ENCODE data around the gene ZMIZ1.
A peak's percentile ranks its signal among the peaks of the same experiment; 100 is the strongest.

Gene ZMIZ1, protein sequence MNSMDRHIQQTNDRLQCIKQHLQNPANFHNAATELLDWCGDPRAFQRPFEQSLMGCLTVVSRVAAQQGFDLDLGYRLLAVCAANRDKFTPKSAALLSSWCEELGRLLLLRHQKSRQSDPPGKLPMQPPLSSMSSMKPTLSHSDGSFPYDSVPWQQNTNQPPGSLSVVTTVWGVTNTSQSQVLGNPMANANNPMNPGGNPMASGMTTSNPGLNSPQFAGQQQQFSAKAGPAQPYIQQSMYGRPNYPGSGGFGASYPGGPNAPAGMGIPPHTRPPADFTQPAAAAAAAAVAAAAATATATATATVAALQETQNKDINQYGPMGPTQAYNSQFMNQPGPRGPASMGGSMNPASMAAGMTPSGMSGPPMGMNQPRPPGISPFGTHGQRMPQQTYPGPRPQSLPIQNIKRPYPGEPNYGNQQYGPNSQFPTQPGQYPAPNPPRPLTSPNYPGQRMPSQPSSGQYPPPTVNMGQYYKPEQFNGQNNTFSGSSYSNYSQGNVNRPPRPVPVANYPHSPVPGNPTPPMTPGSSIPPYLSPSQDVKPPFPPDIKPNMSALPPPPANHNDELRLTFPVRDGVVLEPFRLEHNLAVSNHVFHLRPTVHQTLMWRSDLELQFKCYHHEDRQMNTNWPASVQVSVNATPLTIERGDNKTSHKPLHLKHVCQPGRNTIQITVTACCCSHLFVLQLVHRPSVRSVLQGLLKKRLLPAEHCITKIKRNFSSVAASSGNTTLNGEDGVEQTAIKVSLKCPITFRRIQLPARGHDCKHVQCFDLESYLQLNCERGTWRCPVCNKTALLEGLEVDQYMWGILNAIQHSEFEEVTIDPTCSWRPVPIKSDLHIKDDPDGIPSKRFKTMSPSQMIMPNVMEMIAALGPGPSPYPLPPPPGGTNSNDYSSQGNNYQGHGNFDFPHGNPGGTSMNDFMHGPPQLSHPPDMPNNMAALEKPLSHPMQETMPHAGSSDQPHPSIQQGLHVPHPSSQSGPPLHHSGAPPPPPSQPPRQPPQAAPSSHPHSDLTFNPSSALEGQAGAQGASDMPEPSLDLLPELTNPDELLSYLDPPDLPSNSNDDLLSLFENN

GRCh38 chr10:79068562-79069324 is at the start of gene ZMIZ1:
Gene ZMIZ1 (plus strand): TSS chr10:79068966. CDS start chr10:79201633, 132,667 bp downstream.
- peak; percentile 91 for DNase-seq (ENCODE audit: low spot score)

- no peak for DNase-seq (ENCODE audit: low spot score)
Observed at GRCh38 chr10:79019441-79020014, 49.2 kb upstream of the ZMIZ1 start.

DNA sequence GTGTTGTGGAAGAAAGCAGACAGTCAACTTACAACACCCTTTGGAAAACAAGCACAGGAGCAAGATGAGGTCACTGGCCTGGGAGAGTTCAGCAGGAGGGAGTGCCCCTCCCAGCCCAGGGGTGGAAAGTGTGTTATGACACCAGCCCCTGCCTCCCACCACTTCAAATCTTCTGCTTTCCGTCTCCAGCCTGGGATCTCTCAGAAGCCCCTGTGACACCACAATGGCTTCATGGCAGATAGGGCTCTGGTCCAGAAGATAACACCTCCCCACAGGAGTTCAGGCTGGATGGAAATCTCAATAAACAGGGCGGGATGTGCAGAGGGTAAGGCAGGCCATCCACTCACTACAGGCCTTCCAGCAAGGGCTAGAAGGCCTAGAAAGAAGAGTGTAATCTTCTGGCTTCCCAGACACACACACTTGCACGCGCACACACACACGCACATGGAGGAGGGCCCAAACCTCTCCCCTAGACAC is 48.7 kb upstream of the ZMIZ1 start:
- DNase-seq (ENCODE audit: low spot score): no peak

DNA sequence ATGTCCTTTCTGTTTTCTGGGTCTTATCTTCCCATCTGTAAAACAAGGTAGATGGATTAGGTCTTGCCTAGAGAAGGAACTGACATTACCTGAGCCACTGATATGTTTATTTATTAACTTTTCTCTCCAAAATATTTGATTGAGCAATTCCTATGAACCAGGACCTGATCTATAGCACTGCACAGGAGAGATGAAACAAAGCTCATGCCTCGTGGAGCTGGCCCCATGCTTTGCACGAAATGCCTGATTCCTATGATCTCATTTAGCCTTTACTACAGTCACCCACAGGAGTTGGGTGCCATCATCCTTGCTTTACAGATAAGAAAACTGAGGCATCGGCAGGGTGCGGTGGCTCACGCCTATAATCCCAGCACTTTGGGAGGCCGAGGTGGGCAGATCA is 48.2 kb upstream of the ZMIZ1 start:
- no peak for DNase-seq (ENCODE audit: low spot score)

DNA sequence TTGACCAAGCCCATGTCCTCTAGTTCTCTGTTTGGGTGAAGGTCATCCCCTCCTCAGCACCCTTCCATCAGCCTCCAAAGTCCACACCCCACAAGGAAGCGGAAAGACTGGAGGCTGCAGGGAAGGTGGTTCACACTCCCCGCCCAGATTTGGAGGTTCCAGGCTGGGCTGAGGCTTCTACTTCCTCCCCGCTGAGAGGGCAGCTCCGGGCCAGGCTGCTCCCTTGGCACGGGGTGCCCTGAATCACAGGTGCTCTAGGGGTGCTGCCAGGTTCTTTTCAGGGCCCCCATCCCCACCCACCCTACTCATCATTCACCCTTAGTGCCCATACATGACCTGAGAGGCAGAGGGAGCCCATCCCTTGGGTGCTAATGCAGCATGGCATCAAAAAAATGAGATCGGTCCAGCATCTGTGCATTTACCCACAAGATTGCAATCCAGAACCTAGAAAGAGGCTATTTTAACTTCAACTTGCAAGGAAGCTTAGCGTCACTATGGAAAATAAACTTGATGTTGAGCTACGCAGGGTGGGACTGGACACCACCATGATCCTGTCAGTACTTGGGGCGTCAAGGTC is 47.3 kb upstream of the ZMIZ1 start:
- DNase-seq (ENCODE audit: low spot score): no peak

DNA sequence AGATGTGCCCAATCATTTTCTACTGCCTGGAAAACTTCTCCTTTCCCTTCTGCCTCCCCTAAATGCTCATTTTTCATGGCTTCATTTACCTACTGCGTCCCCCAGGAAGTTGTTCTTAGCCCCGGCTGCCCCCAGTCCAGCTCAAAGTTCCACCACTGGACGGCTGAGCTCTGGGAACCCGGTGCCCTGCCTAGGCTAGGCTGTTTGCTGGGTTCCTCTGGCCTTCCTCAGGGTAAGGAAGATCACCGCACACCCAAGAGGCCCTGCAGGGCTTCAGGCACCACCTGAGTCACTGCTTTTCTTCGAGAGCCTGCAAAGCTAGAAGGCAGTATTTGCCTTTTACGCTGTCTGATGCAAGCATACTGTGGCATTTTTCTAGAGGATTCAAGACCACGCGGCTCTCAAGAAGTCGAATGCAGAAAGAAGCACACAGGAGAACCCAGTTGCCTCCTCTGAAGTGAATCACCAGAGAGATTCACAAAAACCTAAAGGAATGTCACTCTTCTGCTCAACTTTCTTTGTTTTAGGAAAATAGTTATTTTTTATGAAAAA is 46.7 kb upstream of the ZMIZ1 start:
- no peak for DNase-seq (ENCODE audit: low spot score)

DNA sequence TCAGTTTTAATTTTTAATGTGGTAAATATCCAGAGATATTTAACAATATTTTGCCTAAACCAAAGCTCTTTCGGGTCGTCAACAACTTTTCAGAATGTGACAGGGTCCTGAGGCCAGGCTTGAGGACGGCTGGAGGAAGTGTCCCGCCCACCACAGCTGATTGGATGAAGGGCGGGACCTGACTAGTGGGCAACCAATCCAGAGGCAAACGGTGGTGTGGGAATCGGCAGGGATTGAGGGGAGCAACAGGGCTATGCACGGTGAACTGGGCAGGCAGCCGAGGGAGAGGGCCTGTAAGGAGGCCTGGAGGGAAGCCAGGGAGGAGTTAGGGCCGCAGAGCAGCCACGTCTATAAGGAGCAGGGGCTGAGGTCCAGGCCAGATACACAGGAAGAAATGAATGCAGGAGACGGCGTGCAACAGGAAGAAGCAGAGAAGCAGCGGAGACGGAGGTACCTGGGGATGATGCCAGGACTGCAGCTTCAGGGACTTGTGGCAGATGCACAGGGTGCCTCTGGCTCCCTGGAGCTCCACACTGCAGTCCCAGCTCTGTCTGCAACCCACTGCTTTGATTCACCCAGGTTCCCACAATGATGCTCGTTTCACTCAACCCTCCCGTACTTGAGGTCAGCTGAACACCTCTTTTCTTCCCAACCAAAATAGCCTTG is 46.1 kb upstream of the ZMIZ1 start:
- DNase-seq (ENCODE audit: low spot score): peak; percentile 34

GRCh38 chr10:79023240-79024162 is 45.3 kb upstream of the ZMIZ1 start:
- DNase-seq (ENCODE audit: low spot score): no peak

GRCh38 chr10:79024296-79024695 is 44.5 kb upstream of the ZMIZ1 start:
- no peak for DNase-seq (ENCODE audit: low spot score)

DNA sequence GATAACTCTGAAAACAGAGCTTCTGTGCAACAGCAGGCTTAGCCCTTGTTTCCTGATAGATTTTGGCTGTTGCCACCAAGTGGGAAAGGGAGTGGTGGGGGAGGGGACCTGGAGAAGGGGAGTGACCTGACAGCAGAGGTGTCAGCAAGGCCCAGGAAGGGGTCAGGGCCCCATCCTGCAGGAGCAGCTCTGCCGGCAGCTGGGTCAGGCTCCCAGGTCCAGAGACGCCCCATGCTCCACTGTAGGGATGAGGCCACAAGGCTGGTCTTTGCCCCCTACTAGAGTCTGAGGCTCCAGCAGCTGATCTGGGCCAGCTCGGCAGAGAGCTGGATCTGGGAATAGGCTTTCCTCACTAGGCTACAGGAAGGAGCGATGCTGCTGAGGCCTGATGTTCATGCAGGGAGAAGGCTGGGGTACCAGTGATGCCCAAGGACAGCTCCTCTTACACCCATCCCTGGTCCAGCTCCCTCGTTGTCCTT is 44.0 kb upstream of the ZMIZ1 start:
- DNase-seq (ENCODE audit: low spot score): no peak

DNA sequence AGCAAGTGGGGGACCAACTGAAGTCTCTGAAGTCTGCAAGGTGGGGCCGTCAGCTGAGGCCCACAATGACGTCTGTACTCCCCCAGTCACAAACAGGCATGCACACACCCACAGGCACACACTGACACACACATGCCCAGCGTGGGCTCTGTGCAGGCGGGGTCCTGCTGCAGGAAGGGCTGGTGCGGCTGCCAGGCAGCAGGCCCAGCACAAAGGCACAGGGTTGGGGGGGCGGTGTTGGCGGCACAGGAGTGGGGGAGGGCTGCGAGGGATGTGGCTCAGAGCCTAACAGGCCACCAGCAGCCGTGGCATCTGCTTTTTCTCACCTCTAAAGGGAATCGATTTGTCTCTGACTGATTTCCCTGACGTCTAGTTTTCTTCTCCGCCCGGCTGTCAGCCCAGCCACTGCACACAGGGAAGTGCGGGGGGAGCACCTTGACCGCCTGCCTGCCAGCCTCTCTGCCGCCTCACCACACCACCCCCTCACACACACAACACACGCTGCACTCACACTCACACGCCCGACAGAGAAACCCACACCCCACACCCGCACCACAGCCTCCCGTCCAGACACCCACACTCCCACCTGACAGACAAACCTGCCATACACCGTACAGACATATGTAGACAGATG is 43.5 kb upstream of the ZMIZ1 start:
- DNase-seq (ENCODE audit: low spot score): no peak

DNA sequence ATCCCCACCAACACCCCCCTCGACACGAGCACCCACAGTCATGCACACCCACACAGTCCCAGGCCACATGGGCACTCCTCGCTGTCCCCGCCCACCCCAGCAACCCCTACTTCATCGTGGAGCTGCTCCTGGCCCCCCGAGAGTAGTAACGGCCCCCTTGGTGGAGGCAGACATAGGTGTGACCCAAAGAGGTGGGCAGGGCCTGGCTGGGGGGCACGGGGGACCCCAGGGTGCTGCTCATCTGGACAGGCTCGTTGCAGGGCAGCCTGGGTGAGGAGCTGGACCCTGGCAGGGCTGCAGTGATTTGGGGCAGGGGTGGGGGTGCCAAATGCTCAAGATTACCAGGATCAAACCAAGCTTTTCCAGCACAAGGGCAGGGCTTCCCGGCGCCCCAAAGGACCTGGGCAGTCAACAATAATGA is 42.4 kb upstream of the ZMIZ1 start:
- DNase-seq (ENCODE audit: low spot score): no peak

- DNase-seq (ENCODE audit: low spot score): no peak
Observed at GRCh38 chr10:79026806-79027146, 42.0 kb upstream of the ZMIZ1 start.

- DNase-seq (ENCODE audit: low spot score): no peak
Observed at GRCh38 chr10:79027147-79028055, 41.4 kb upstream of the ZMIZ1 start.

DNA sequence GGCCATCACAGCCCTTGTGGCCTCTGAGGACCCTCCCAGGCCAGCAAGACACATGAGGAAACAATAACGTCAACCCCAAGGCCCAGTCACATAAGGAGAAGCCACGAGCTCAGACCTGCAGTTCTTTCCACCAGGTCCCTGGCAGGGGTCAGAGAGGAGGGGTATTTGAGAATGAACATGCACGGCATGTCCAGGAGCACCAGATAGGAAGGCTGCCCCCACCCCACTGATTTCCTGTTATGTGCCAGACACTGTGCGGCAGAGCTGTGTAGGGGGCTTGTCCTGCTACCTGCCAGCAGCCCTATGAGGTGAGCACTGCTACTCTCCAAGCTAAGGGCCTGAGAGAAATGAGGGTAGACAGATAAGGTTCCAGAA is 40.7 kb upstream of the ZMIZ1 start:
- DNase-seq (ENCODE audit: low spot score): no peak

DNA sequence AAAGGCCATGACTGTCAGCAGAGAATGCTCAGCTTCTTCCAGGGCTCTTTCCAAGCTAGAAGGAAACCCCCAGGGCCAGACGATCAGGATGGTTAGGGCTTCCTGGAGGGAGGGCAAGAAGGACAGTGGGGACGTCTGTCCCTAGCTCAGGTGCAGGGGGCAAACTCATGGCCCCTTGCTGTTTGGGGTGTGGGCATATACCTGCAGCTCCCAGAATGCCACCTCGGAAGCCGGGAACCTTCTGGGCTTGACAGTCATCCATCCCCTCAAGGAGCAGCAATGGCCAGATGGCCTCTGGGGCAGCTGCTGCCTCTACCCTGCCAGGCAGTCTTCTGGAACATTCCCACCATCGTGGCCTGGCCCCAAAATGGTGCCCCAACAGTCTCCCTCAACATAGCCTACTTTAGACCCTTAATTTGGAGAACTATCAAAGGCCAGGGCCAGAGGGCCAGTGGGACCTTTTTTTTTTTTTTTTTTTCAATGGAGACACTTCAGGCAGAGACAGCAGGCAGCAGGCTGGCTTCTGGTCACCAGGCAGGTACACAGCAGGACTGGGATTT is 40.2 kb upstream of the ZMIZ1 start:
- DNase-seq (ENCODE audit: low spot score): no peak

All from kidney capillary endothelial cell (primary cell).